ENCODE data around the gene SPSB4.
A peak's percentile ranks its signal among the peaks of the same experiment; 100 is the strongest.
"Not testable (repeated sequence)": the region's sequence is repeated elsewhere in the genome, so short reads cannot be mapped to it uniquely, and the experiment has no call there.

Gene SPSB4

DNA sequence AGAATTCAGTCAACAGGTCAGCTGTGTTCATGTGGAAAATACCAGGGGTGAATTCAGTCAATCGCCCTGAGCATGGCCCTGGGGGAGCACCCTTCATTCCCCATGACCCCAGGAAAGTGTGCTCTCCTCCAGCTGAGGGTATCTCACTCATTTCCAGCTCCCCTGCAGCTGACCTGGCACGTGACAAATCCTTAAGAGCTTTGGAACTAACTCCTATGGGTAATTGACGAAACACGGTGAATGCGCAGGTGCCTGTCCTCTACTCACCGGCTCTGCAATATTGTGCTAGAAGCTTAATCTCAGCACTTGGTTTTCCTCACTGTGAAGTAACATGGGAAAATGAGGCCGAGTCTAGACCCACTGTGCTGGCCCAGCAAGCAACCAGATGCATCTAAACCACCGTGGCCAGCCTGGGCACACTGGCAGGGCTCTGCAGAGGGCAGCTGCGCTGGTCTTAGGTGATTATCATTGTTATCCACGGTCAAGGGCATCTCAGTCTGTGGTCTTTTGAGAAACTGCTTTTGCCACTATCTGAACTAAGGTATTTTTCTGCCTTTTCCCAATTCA lies 63.1 kb downstream of the SPSB4 start:
- no peak for DNase-seq

DNA sequence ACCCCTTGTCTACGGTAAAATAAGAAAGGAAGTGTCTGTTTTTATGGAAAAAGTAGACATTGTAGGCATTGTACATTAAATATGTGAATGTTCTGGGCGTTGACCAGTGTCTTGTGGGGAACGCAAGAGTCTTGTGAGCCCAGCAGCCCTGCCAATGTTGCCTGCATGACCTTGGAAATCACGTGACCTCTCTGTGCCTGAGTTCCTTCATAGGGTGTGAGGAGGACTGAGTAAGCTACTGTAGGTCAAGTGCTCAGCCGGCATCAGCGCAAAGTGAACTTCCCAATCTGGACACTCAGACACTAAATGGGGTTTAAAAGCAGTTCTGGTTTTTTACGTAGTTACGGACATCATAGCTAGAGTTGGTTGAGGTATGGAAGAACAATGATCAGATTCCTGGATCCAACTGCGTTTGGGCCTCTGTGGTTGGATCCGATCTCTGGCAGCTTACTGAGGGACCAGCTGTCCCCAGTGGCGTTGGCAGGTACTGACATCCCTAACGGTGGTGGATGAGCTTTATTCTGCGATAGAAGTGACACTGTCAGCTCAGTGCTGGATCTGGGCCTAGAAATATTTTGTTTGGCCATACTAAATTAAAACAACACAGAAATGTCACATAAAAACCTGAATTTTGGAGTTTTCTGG lies 63.8 kb downstream of the SPSB4 start:
- no peak for DNase-seq

DNA sequence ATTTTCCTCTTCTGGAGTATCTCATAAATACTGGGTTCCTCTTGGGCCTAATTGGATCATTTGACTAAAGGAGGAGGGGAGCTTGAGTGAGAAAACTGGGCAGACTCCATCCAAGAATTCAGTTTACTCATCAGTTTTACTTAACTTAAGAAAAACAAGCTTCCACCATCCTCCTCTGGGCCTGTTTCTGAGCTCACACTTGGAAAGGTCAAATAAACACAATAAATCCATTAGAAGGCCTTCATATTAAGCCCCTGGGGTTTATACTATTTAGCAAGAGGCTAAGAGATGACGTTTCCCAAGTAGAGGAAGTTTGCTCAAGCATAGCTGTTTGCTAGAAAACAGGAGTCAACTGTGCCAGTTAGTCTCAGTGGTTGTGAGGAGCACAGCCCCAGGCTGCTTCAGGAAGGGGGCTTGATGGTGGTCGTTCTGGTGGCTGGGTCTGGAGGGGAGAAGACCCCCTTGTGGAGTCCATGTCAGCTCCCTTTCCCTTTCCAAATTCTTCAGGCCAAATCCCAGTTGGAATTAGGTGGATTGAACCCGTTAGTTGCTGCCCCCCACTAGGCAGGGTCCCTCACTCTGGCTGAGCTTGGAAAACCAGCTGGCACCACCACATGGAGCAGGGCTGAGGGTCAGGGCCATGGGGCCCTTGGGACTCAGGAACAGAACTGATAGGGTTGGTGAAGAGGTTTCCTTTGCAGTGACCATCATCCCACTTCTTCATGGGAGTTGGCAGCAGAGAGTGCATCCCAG lies 64.8 kb downstream of the SPSB4 start:
- no peak for DNase-seq

DNA sequence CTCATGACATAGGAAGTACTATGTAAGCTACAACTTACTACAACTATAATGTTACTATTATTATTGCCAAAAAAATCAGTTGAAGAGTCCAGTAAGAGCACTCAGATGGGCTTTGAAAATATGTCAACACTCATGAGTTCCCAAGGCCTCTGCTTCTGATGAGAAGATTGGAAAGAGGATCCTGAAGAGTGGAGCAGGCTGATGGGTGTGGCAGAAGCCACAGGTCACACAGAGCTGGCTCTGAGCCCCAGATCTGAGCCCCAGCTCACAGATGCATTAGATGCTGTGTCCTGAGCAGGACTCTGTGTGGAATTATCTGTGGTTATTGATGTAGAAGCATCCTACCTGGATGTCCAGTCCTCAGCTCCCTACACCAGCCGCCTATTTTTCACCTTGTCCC lies 65.6 kb downstream of the SPSB4 start:
- DNase-seq: no peak

DNA sequence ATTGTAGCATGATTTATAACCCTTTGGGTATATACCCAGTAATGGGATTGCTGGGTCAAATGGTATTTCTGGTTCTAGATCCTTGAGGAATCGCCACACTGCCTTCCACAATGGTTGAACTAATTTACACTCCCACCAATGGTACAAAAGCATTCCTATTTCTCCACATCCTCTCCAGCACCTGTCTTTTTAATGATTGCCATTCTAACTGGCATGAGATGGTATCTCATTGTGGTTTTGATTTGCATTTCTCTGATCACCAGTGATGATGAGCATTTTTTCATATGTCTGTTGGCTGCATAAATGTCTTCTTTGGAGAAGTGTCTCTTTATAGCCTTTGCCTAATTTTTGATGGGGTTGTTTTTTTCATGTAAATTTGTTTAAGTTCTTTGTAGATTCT lies 66.8 kb downstream of the SPSB4 start:
- DNase-seq: not testable (repeated sequence)

DNA sequence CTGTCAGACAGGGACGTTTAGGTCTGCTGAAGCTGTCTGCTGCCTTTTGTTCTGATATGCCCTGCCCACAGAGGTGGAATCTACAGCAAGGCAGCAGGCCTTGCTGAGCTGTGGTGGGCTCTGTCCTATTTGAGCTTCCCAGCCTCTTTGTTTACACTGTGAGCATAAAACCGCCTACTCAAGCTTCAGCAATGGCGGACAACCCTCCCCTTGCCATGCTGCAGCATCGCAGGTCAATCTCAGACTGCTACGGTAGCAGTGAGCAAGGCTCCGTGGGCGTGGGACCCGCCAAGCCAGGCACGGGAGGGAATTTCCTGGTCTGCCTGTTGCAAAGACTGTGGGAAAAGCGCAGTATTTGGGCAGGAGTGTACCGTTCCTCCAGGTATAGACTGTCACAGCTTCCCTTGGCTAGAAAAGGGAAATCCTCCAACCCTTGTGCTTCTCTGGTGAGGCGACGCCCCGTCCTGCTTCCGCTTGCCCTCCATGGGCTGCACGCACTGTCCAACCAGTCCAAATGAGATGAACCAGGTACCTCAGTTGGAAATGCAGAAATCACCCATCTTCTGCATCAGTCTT lies 71.4 kb downstream of the SPSB4 start:
- DNase-seq: no peak

DNA sequence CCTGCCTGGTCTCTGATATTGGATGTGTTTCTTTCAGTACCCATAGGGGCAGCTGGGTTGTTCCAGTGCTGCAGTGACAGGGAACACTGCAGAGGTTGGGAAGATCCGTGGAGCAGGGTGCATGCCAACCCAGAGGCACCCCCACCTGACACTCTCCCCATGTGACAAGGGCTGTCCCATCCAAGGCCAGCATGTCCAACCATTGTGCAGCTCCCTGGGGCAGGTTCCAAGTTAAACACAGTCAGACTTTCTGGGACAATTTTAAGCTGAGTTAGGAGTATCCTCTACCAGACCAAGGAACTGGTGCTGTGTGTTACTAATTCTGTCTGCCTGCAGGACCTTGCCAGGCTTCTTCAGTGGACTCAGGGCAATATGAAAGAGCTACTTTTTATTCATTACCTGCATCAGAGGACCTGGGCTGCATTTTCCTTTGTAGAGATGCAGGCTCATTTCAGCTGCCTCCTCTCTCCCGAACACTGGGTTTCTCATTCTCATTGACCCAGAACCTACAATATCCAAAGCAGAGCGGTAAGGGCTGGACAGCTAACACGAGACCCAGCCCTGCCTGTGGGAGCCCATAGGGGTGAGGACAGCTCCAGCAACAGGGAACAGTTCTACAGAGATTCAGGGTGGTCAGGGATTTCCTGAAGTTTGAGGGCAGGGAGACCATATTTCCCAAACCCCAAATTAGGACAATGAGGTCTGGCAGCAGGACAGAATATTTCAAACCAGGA lies 72.7 kb downstream of the SPSB4 start:
- DNase-seq: peak in 1 of 58 donors; percentile 8

DNA sequence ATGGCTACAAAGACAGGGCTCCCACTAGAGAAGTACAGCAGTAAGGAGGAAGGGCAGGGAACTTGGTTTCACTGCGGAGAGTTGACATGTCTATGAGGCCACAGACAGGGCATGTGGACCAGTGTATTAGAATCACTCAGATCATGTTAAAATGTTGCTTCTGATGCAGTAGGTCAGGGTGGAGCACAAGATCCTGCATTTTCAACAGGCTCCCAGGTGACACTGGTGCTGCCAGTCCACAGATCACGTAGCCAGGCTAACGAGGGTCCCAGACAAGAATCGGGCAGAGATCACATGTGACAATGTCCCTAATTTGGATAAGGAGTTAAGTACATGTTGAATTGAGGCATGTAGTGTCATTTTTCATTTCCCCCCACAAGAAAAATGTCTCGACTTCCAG lies 73.6 kb downstream of the SPSB4 start:
- no peak for DNase-seq

DNA sequence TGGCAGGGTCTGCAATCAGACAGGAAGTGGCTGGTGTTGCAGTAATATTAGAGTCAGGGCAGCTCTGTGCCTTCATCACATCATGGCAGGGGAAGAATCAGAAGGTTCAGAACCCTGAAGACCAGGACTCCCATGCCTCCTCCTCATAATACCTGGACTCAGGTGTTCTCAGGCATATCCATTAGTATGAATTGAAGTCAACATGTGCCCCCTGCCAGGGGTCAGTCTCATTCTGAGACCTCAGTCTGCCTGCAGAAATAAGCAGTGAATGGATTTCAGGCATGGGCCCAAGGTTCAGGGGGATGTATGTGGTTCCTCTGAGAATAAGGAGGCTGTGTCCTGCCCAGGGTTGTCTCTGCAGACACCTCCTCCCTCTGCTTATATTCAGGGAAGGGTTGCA lies 74.2 kb downstream of the SPSB4 start:
- no peak for DNase-seq

DNA sequence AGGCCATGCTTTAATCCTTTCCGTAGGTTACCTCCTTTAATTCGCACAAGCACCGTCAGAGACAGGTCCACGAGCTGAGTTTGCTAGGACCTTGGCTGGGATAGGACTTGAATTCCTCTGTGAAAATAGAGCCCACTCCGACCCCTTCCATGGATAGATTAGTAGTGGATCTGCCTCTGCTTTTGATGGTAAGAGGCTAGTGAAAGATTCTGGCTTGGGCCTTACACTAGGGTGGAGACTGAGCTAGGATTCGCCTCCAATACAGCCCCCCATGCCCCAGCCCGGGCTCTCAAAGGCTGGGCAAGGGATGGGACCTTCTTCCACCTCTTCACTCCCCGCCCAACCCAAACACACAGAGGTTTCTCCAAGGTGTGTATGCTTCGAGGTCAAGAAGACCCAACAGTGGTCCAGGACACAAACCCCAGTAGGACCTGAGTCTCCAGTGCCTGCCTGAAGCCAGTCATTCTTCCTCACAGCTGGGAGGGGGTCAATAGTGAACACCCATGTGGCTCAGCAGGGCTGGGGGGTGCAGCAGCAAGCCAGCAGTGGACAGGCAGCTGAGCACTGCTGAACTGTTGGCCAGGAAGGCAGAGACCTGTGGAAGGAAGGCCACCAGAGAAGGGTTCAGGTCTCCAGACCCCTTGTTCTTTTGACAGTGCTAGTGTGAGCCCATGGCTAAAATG lies 75.7 kb downstream of the SPSB4 start:
- no peak for DNase-seq

DNA sequence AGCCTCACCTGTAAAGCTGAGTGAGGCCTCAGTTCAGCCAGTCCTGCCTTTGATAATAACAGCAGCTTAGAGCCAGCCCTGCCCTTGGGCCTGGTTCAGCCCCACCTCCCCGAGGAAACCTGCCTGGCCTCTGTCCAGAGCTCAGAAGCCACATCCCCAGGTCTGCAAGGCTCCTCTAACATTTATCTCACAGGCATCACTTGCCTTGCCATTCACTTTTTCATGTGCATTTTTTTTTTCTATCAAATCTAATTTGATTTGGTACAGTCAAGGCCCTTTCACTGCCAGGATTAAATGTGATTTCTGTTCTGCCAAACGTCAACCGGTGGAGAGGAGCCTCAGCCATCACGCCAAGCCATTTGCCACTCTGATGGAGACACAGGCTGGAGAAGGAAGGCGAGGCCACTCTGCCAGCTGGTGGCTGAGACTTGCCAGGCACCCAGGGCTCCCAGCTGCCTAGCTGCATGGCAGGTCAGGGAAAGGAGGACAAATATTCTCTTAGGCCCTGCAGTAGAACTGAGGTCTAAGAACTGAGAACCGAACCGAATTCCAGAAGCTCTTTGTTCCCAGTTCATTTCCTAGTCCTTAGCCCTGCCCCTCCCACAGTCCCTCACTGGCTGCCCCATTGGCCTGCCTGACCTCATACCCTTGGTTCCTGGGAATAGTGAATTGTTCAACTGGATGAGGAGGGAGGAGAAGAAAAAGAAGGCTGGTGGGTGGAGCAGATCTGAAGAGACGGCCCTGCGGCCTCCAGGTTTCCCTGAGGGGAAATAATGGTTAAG lies 76.4 kb downstream of the SPSB4 start:
- no peak for DNase-seq

DNA sequence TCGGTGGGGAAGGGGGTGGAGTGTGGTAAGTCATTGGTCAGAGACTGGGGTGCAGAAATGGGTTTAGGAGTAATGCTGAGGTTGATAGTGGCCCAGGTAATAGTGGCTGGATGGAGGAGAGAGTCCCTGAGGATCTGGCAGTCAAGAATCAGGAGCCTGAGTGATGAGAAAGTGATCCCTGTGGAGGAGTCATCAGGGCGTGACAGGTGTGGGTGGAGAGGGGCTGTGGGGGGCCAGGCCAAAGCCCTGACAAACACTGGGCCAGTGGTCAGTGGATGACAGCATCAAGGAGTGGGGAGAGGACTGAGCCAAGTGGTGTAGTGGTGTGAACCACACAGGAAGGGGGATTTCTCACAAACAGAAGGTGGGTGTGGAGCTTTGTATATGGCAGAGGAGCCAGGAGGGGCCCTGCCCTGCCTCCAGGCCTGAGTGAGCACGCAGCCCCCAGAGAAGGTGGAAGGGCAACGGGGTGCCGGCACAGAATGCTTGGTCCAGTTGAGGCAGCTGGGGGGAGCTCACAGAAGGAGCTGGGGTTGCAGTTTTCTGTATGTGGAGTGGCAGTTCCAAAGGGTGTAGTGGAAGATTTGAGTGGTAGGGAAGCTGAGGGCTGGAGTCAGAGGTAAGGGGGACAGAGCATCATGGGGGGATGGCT lies 77.1 kb downstream of the SPSB4 start:
- DNase-seq: no peak

DNA sequence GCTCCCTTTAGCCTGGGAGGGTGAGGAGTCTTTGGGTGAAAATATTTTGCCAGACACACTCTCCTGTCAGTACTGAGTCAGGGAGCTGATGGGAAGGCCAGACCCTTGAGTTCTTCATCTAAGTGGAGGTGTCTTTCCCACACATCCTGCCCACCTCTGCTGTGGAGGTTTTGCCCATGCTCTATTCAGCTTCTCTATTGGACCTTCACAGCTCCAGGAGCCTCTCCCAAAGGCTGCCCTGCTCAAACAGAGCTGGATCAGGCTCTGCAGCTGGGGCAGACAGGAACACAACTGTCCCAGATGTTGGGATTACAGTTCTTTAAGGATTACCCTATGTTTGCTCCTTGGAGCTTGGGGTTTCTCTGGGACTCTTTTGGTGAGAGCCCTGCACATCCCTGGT lies 77.9 kb downstream of the SPSB4 start:
- DNase-seq: no peak

DNA sequence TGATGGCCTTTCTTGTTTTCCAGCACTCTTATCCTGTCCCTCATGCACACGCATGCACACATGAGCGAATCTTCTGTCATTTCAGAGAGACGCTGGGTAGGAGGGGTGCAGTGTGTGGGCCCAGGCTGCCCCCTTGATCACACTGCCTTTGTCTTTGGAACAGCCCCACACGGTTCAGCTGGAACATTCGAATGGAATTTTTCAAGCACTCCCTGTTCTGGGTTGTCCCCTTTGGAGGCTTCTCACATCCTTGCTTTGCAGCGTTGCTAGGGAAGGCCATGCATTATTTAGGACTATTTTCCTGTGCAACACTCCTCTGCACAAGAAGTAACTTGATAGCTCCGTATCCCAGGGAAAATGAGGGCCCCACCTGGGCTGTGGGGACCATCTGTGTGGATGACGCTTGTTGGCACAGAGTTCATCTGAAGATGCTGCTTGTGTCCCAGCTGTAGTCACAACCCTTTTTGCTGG lies 78.4 kb downstream of the SPSB4 start:
- DNase-seq: peak in 6 of 58 donors; percentile 4 to 64 (median 14)

DNA sequence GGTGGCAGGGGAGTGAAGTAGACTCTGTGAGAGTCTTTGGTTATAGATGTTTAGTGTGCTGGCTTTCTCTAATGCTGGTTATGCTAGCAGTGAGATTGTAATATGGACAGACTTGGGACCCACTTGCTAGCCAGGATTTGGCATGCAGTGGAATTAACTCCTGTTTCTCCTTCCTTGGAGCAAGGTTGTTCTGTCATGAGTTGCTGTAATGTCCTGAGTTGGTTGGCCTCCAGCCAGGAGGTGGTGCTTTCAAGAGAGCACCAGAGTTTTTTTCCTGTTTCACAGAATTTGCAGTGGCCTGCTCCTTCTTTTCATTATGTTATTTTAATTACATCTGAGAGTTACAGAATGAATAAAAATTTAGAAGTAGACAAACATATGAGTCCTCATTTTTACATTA lies 92.4 kb downstream of the SPSB4 start:
- no peak for DNase-seq

DNA sequence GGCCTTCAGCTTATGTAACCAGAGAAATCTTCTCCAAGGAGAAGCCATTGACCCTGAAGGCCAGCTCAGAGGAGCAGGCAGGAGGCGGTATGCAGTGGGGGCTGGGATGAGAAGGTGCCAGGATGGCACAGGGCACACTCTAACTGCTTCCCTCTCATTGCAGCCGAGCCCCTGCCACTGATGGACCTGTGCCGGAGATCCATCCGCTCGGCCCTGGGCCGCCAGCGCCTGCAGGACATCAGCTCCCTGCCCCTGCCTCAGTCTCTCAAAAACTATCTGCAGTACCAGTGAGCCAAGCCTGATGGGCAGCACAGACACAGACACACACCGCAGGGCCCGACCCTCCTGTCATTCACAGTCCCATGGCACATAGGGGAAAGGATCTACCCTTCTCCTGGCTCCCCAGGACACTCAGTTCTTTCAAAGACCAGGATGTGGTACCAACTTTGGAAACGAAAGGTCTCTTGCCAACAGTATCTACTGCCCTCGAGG lies 95.9 kb downstream of the SPSB4 start:
- DNase-seq: no peak

DNA sequence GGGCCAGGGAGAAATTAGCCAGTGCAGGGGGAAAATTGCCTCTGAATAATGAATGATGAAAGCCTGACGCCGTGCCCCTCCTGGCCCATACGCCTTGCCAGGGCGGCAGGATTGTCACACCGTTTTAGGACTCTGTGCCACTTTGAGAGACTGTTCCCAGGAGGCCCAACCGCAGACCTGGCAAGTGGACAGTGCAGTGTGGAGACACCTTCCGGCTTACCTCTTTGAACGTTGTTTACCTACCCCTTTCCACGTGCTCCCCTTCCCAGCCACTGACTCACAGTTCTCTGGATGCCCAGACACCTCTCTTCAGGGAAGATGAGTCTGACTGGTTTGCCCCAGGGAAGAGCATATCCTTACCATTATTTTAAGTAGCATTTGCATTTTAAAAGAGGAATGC lies 96.5 kb downstream of the SPSB4 start:
- no peak for DNase-seq

DNA sequence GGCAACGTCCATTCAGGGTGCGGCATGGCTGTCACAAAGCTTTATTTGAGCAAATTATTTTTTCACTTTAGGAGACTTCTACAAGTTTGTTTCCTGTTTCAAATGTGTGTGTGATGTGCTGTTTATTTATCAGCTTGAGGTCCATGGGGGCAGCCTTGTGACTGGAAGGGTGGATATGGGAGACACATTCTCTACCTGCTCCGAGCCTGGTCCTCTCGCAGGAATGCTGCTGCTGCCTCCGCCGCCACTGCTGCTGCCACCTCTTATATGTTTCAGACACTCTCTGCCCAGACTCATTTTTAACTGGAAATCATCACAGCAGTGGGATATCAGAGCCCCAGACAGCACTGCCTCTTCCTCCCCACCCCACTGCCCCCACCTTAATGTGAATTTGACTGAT lies 97.0 kb downstream of the SPSB4 start:
- DNase-seq: no peak

DNA sequence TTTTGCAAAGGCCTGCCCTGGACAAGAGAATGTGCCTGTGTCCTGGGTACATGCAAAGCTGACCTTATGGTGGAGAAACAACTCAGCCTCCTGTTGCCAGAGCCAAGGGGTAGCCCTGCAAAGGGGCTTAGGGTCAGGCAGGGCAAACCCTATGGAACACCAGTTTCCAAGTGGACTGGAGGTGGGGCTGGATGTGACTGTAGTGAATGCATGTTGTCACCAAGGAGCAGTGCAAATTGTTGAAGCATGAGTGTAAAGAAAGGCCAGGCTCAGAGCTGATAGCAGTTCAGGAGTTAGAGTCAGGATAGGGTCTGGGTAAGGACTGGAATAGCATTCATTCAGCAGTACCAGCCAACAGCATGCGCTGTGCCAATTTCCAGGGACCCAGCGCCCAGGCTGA lies 97.6 kb downstream of the SPSB4 start:
- DNase-seq: no peak

Data from anterior cingulate cortex (tissue), 58 donors.